GM20000 (cell line): ENCODE data around the gene EGLN3.

Experiments used
- DNase-seq: peaks from one replicate; pipeline ENCODE4 v3.0.0; 2012; ENCODE audit warnings: low spot score
- CTCF ChIP-seq: IDR thresholded peaks from 2 replicates; pipeline ENCODE4 v1.5.1; 2012; ENCODE audit warnings: mild to moderate bottlenecking, control low read depth; ENCODE audit errors: extremely low read depth, missing control alignments

The EGLN3 gene

DNA sequence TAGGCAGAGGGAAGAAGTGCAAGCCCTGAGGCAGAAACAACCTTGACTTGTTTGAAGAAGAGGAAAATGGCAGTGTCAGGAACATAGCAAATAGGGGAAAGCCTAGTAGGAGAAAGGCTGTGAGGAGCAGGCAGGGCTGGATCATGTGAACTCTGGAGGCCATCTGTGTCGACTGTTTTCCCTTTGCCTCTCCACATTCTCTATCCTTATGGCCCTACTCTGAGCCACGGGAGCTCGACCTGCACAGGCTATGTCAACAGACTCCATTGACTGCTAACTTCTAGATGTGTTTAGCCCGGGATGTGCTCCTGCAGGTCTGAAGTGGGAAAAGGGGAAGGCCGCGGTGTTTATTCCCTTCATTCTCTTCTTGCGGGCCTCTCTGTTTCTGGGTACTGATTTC lies 35.2 kb downstream of the EGLN3 start:
- TF ChIP-seq CTCF: no peak

DNA sequence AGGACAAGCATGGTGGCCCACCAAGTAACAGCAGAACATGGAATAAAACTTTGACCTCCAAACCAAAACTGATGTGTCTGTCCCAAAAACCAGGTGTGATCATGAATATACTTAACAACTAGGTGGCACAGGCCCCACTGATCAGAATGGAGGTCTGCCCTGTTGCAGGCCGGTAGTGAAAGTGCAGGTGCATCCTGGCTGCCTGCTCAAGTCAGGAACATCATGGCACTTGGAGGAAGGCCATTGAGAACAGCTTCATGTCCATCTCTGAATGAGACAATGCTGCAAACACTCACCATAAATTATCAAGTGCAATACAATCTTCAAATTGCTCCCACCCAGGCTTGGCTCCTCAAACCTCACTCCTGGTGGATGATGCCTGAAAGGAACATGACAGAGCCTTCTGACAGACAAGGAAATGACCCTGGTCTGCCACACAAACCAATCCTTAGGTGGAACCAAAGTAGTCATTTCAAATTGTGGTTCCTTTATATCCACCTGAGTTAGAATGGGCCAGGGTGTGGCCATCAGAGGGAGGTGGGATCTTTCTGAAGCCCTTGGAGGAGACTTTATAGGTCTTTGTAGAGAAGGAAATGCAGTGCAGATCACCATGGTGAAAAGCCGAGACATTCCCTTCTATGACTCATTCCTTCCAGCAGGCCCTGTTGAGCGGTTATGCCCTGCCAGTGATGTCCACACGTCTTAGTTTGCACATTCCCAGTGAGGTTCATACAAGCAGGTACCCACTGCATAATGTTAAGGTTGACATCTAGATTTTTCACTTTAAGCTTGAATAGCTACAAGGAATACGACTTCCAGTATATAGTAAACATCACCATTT lies 36.0 kb downstream of the EGLN3 start:
- no peak for DNase-seq
- TF ChIP-seq CTCF: no peak

More for the DNA sequence above, 35.2 kb downstream of the EGLN3 start:
- no peak for DNase-seq

DNA sequence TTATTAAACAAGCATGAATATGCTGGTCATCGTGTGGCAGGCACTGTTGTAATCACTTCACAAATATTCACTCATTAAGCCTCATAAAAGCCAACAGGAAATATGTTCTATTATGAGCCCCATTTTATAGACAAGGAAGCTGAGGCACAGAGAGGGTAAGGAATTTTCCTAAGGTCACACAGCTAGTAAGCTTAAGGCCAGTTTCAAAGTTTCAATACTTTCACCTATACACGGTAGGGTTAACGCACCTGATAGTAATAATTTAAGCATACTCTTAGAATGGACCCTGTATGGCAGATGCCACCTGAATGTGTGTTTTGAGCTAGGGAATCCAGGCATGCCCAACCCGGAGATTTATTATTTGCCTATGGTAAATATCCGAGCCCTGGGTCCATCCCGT lies 39.8 kb downstream of the EGLN3 start:
- no peak for DNase-seq
- no peak for TF ChIP-seq CTCF

- no peak for TF ChIP-seq CTCF
- DNase-seq: no peak
Observed at GRCh38 chr14:33910435-33910834, 40.4 kb downstream of the EGLN3 start.

DNA sequence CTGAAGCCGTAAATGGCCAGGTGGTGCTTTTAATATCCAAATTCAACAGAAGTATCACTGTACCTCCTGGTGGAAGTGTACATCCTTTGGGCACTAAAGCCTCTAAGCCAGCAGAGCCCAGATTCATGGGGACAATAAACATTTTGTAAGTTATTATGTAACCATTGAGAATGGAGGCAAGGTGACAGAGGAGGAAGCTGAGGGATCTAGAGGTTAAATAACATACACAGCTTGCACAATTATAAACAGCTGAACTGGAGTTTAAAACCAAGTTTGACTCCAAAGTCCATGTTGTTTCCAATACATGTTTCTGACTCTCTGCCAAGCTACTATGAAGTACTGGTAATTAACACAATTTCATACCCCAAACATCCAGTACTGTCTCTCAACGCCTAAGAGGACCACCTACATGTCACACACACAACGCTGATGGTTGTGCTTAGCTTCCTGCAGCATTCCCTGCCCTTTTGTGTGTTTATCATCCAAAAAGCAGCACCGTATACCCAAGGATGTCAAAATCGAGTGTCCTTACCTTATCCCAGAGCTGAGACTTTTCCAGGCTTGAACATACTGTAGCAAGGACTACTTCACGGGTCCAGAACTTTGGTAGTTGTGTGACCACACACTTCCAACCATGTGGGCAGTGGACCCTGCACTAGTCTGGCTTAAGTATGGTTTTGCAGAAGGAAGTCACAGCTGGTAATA lies 41.3 kb downstream of the EGLN3 start:
- no peak for TF ChIP-seq CTCF

DNA sequence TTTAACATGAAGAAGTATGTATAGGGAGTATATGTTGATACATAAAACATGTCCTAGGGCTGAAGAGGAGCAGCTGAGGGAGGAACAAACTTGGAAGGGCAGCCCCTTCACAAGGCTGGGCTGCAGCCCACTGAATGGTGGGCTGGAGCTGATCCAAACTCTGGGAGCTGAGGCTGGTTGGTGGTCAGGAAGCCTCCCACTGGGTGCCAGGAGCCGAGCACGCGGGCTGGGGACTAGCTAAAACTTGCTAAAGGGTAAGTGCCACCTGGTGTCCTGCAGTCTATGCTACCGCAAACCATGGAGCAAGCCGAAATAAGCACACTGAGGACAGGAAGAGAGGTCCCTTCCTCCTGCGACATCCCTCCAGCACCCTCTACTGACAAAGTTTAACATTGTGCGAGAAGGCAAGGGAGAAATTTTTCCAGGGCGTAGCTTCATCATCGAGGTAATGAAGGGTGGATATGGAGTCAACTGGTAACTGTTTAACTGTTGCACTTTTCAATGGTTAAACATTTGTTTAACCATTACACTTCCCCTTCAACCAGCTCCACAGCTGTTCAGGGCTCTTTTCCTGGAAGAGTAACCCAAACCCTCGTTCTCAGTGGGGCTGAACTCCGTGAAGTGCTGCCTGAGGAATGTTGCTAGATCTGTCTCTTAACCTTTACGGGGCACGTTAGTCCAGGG lies 42.2 kb downstream of the EGLN3 start:
- DNase-seq: no peak
- TF ChIP-seq CTCF: no peak

More for the DNA sequence above, 41.3 kb downstream of the EGLN3 start:
- DNase-seq: no peak

GRCh38 chr14:33906968-33907367 lies 43.9 kb downstream of the EGLN3 start:
- DNase-seq: no peak
- no peak for TF ChIP-seq CTCF
